Frontal cortex (tissue), 4 donors: ENCODE data around the gene SPOCD1. TPM values are rescaled to one million over a fixed set of nuclear protein-coding genes. Genes with fewer than 3 reads are reported as not detected.

Experiments used
- DNase-seq, 2 donors: peaks; one replicate each; pipeline ENCODE4 v3.0.0; 2012; ENCODE audit warnings: low spot score in 2 of 2
- FAIRE-seq: peaks from 2 replicates; lab custom pipeline; 2012; peaks lifted over from hg19 to GRCh38; lab: Jason Lieb, UNC
- total RNA-seq: library from RNA; depleted of rRNA; stranded (reverse); fragments of >200 nt; gene quantifications from one replicate; pipeline ENCODE4 v1.2.3, GENCODE V29; 2014
- donor health status: control.
- donor health status: control.
- donor health status: control.

SPOCD1 gene
- total RNA-seq, 1 donor from 2014 or later, result under 0.01 TPM

- DNase-seq (no peak), FAIRE-seq (no peak)
Measured at GRCh38 chr1:31802190-31803150, 13.4 kb downstream of the SPOCD1 start.

GRCh38 chr1:31801458-31801857, 14.4 kb downstream of the SPOCD1 start:
- no peak for DNase-seq
- FAIRE-seq, result no peak

GRCh38 chr1:31800674-31800967, 15.2 kb downstream of the SPOCD1 start:
- DNase-seq, result no peak
- no peak for FAIRE-seq

- DNase-seq (no peak), FAIRE-seq (no peak)
Measured at GRCh38 chr1:31799895-31800673, 15.7 kb downstream of the SPOCD1 start.

- FAIRE-seq (no peak), DNase-seq (no peak)
Measured at GRCh38 chr1:31799196-31799894, 16.5 kb downstream of the SPOCD1 start.

- DNase-seq, result peak in 1 of 2 donors; percentile 40
- FAIRE-seq, result no peak
Measured at GRCh38 chr1:31798433-31799195, 17.2 kb downstream of the SPOCD1 start.

GRCh38 chr1:31798086-31798432, 17.8 kb downstream of the SPOCD1 start:
- FAIRE-seq (no peak), DNase-seq (no peak)

GRCh38 chr1:31797216-31797615, 18.6 kb downstream of the SPOCD1 start:
- DNase-seq (no peak), FAIRE-seq (no peak)

GRCh38 chr1:31796707-31797106, 19.1 kb downstream of the SPOCD1 start:
- FAIRE-seq (no peak), DNase-seq (no peak)

- FAIRE-seq, result no peak
Measured at GRCh38 chr1:31795801-31796621, 19.8 kb downstream of the SPOCD1 start.

GRCh38 chr1:31795096-31795675, 20.6 kb downstream of the SPOCD1 start:
- FAIRE-seq, result no peak
- DNase-seq, result no peak

More at GRCh38 chr1:31795801-31796621, 19.8 kb downstream of the SPOCD1 start:
- peak in 1 of 2 donors; percentile 53 for DNase-seq

- no peak for FAIRE-seq
- DNase-seq, result no peak
Measured at GRCh38 chr1:31793586-31794285, 22.1 kb downstream of the SPOCD1 start.

- FAIRE-seq (no peak), DNase-seq (no peak)
Measured at GRCh38 chr1:31793086-31793485, 22.7 kb downstream of the SPOCD1 start.

GRCh38 chr1:31792541-31792940, 23.3 kb downstream of the SPOCD1 start:
- FAIRE-seq, result no peak
- DNase-seq, result no peak

GRCh38 chr1:31792116-31792515, 23.7 kb downstream of the SPOCD1 start:
- FAIRE-seq, result no peak
- no peak for DNase-seq

- FAIRE-seq (no peak), DNase-seq (no peak)
Measured at GRCh38 chr1:31791131-31791858, 24.5 kb downstream of the SPOCD1 start.

GRCh38 chr1:31790641-31791091, 25.2 kb downstream of the SPOCD1 start:
- no peak for DNase-seq
- no peak for FAIRE-seq
